ENCODE data around the gene HNRNPH1. TPM values are rescaled to one million over a fixed set of nuclear protein-coding genes. Genes with fewer than 3 reads are reported as not detected.
"Not testable (repeated sequence)": the region's sequence is repeated elsewhere in the genome, so short reads cannot be mapped to it uniquely, and the experiment has no call there.

Gene HNRNPH1
- 100 to 1,000 TPM; 653 to 931 (median 803) TPM for total RNA-seq
- 100 to 1,000 TPM; 214 to 468 (median 451) TPM for polyA plus RNA-seq
- long read RNA-seq, donor 1, full-length matches to known transcripts = 57 of 122 reads
- long read RNA-seq, donor 1, partial matches to known transcripts = 65 of 122 reads
- long read RNA-seq, donor 1, other reads (novel, unspliced or antisense) = 0 of 122 reads
- long read RNA-seq, donor 2, full-length matches to known transcripts = 21 of 57 reads
- long read RNA-seq, donor 2, partial matches to known transcripts = 36 of 57 reads
- long read RNA-seq, donor 2, other reads (novel, unspliced or antisense) = 0 of 57 reads

DNA sequence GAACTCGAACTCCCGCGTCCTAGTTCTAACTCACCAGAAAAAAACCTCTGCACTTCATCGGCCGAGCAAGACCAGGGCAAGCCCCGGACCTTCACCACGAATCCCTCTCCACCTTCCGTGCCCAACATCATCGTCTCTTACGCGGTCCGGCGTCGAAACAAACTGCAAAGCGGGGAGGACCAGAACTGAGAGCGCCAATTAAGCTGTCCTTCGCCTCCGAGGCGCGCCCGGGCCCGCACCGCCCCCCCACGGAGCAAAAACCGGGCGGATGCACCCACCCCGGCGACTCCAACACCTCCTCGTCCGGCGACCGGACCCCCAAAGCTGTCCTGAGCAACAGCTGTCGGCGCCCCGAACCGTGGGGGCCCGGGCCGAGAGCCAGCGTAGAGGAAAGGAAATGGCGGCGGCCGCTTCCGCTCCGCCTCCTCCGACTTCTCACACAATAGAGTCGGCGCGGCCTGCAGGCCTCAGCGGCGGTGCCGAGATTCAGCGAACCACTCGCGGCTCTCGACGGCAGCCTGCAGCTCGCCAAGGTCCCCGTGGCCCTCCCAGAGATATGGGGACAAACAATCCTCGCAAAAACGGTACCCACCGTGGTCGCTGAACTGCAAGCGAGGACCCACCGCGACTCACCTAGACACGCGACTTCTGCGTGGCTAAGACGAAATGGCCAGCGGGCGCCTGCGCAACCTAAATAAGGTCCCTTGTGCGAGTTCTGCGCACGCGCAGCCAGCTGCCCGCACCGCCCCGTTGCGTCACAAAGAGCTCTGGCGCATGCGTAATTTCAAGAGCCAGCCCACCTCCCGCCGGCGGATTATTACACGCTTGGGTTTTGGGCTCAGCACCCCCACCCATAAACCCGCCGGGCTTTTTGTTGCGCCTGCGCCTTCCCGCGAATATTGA lies at the start of gene HNRNPH1:
Gene HNRNPH1, minus strand, starts transcription at position 669 of the 903 bp plus-strand sequence. Its CDS starts 538 bp downstream, at position 131.
- TF ChIP-seq, protein P1, sequence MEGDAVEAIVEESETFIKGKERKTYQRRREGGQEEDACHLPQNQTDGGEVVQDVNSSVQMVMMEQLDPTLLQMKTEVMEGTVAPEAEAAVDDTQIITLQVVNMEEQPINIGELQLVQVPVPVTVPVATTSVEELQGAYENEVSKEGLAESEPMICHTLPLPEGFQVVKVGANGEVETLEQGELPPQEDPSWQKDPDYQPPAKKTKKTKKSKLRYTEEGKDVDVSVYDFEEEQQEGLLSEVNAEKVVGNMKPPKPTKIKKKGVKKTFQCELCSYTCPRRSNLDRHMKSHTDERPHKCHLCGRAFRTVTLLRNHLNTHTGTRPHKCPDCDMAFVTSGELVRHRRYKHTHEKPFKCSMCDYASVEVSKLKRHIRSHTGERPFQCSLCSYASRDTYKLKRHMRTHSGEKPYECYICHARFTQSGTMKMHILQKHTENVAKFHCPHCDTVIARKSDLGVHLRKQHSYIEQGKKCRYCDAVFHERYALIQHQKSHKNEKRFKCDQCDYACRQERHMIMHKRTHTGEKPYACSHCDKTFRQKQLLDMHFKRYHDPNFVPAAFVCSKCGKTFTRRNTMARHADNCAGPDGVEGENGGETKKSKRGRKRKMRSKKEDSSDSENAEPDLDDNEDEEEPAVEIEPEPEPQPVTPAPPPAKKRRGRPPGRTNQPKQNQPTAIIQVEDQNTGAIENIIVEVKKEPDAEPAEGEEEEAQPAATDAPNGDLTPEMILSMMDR (IDR thresholded peaks at IDR 0.05 in 8 of 11, conservative IDR thresholded peaks at IDR 0.05 in 3 of 11) = peak in 8 of 11 experiments; percentile 4 to 46 (median 16)
- TF ChIP-seq POLR2A (IDR thresholded peaks at IDR 0.05) (peak; percentile 98 to 99 (median 99)), POLR2AphosphoS5 (IDR thresholded peaks at IDR 0.05) (peak; percentile 100)
- Histone ChIP-seq H3K9me3 (no peaks in the 10 kb centered on the region), H3K36me3 (peaks cover 4 to 43% (median 31%) of the 10 kb centered on the region in 6 donors), H3K4me1 (peaks cover 46 to 57% (median 51%) of the 10 kb centered on the region in 6 donors), H3K4me3 (peak within 1 kb of the TSS; percentile 64 to 96 (median 84)), H3K27ac (peak within 1 kb of the TSS; percentile 98 to 100 (median 100)), H3K27me3 (replicated peaks in 1 of 7) (no peaks in the 10 kb centered on the region)
- DNase-seq = peak; percentile 99
- 0% methylated on average over 73 to 92 of the region's 92 CpGs; no CpG with 5 or more reads in 1 of the 5 donors for WGBS, 5 donors
- intact Hi-C loops (cut with DNase I; ENCODE audit: low total_unique reads) = loop anchor here (5.0 kb wide), 1 partner anchor 74 kb away; the partner anchor contains the start of gene CANX

DNA sequence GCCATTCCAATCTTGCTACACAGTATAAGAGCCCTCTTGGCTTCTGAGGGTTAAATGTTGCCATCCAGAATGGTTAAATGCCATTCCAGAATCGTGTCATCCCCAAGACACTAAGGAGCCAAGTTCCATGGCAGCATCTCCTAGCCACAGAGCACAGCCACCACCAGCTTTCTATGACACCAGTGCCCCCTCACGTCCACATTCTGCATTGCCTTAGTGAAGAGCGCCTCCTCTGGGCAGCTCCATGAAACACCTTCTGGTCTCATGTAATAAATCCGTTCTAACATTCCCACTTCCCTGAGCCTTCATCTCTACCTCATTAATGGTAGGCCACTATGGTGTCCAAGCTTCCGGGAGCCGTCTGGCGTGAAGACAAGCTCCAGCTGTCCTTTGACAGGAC lies 44.9 kb upstream of the HNRNPH1 start:
- H3K27ac ChIP-seq = no peak overlapping the region
- H3K9me3 ChIP-seq = no peaks in the 10 kb centered on the region
- peaks cover 0 to 5% (median 0%) of the 10 kb centered on the region in 6 donors for H3K4me1 ChIP-seq
- H3K4me3 ChIP-seq = no peak overlapping the region
- 48 to 67% (median 59%) methylated on average over 7 of the region's 7 CpGs for WGBS, 5 donors
- no peaks in the 10 kb centered on the region for H3K27me3 ChIP-seq (replicated peaks in 1 of 7)
- H3K36me3 ChIP-seq = peaks cover 0 to 24% (median 10%) of the 10 kb centered on the region in 6 donors
- TF ChIP-seq, protein P1 (IDR thresholded peaks at IDR 0.05 in 8 of 11, conservative IDR thresholded peaks at IDR 0.05 in 3 of 11) = peak in 8 of 11 experiments; percentile 30 to 69 (median 60)
- no peak for TF ChIP-seq POLR2AphosphoS5 (IDR thresholded peaks at IDR 0.05)
- no peak for DNase-seq
- intact Hi-C loops (cut with DNase I; ENCODE audit: low total_unique reads) = no loop called here

DNA sequence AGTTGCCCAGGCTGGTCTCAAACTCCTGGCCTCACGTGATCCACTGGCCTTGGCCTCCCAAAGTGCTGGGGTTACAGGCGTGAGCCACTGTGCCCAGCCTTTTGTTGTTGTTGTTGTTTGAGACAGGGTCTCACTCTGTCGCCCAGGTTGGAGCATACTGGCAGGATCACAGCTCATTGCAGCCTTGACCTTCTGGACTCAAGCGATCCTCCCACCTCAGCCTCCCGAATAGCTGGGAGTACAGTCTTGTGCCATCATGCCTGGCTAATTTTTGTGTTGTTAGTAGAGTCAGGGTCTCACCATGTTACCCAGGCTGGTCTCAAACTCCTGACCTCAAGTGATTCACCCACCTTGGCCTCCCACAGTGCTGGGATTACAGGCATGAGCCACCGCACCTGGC lies 38.2 kb upstream of the HNRNPH1 start:
- H3K27ac ChIP-seq; H3K4me3 ChIP-seq; DNase-seq; H3K27me3 ChIP-seq (replicated peaks in 1 of 7); intact Hi-C loops (cut with DNase I; ENCODE audit: low total_unique reads); H3K9me3 ChIP-seq: not testable (repeated sequence)
- Histone ChIP-seq H3K4me1 (peaks cover 0 to 16% (median 7%) of the 10 kb centered on the region in 6 donors), H3K36me3 (peaks cover 0 to 31% (median 14%) of the 10 kb centered on the region in 6 donors)
- 89 to 96% (median 93%) methylated on average over 6 of the region's 6 CpGs for WGBS, 5 donors

DNA sequence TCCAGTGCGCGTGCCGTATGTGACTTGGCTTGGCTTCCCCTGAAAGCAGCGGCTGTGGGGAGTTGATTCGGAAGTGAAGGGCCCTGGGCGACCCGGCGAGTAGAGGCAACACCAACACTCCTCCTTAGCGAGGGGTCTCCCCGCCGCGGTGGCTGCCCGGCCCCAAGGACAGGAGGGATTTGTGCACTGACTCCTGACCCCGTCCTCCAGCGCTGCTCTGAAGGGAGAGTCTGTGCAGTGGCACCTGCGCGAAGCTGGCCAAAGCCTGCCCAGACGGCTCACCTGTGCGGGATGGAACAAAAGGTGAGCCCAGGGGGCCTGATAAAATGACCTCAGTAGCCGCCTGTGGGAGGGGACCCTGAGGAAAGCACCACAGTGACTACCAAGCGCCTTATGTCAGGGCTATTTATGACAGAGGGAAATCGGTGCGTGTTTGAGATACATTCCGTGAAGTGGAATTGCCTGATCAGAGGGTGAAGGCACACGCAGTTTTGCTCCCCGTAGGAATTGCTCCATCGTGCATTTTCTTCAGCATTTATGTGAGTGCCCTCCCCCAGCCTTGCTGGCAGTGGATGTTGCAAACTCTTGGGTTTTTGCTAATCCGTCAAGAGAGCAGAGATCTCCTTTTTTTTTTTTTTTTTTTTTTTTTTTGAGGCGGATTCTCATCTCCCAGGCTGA lies 34.8 kb upstream of the HNRNPH1 start:
- peak overlapping the region in 4 of 8 donors; percentile 55 to 63 (median 61) for H3K27ac ChIP-seq
- H3K36me3 ChIP-seq; H3K27me3 ChIP-seq (replicated peaks in 1 of 7); H3K9me3 ChIP-seq; intact Hi-C loops (cut with DNase I; ENCODE audit: low total_unique reads); DNase-seq: not testable (repeated sequence)
- peak overlapping the region; percentile 21 to 66 (median 40) for H3K4me3 ChIP-seq
- H3K4me1 ChIP-seq = peaks cover 0 to 16% (median 7%) of the 10 kb centered on the region in 6 donors
- TF ChIP-seq, protein P1 (IDR thresholded peaks at IDR 0.05 in 8 of 11, conservative IDR thresholded peaks at IDR 0.05 in 3 of 11) = peak in 1 of 11 experiments; percentile 19
- 6 to 19% (median 7%) methylated on average over 10 to 11 of the region's 29 CpGs for WGBS, 5 donors

Measured in spleen (tissue), 13 donors.